Endothelial cell of umbilical vein (primary cell): ENCODE results near the gene TAF10. TPM values are rescaled to one million over a fixed set of nuclear protein-coding genes. Genes with fewer than 3 reads are reported as not detected.

Experiments
- BruUV-seq: library from RNA; stranded (reverse); fragments of 400-500 nt; replicated peaks from 2 replicates; lab custom pipeline; 2021; lab: Mats Ljungman, UMichigan
- CTCF ChIA-PET: fragments of 300-600, 350-600 bp; sonication (Branson Sonifier 250); formaldehyde crosslinking; loops from one replicate; lab custom pipeline; 2021; ENCODE audit warnings: antibody characterized with exemption, inconsistent platforms; lab: Charles Lee
- POLR2A ChIA-PET: fragments of 300-600, 350-600 bp; sonication (Branson Sonifier 250); formaldehyde crosslinking; loops from one replicate; lab custom pipeline; 2021; ENCODE audit warnings: antibody characterized with exemption, inconsistent platforms; lab: Charles Lee
- DNase-seq: peaks from one replicate; pipeline ENCODE4 v3.0.0-alpha.2; 2011; ENCODE audit warnings: low read depth, low spot score
- FAIRE-seq: peaks from 2 replicates; lab custom pipeline; 2011; peaks lifted over from hg19 to GRCh38; lab: Jason Lieb, UNC
- H2AFZ ChIP-seq: 2 replicates; pipeline ENCODE4 v1.6.0; 2012; ENCODE audit warnings: low read depth, low read length, control low read depth, inconsistent platforms
- H3K27ac ChIP-seq: 2 replicates; pipeline ENCODE4 v1.5.1; 2011; ENCODE audit warnings: low read depth, mild to moderate bottlenecking, control low read depth, low read length, moderate library complexity; ENCODE audit not compliant: insufficient read depth
- H3K27me3 ChIP-seq, 2 experiments: 2 replicates each; pipeline versions ENCODE4 v1.6.0 to v1.6.1; 2011; ENCODE audit warnings: low read length in 2 of 2, mixed read lengths in 1 of 2; ENCODE audit not compliant: control insufficient read depth in 2 of 2, insufficient read depth in 2 of 2
- H3K36me3 ChIP-seq, 2 experiments: 2 replicates in 1 of 2; 3 replicates in 1 of 2; pipeline ENCODE4 v1.5.1; 2011; ENCODE audit warnings: low read length in 2 of 2, mild to moderate bottlenecking in 1 of 2, moderate library complexity in 1 of 2; ENCODE audit not compliant: control insufficient read depth in 2 of 2, insufficient read depth in 2 of 2; ENCODE audit errors: extremely low read depth in 1 of 2
- H3K4me1 ChIP-seq: 3 replicates; pipeline ENCODE4 v1.5.1; 2011; ENCODE audit warnings: mild to moderate bottlenecking, low read length; ENCODE audit not compliant: control insufficient read depth, insufficient read depth; ENCODE audit errors: extremely low read depth
- H3K4me2 ChIP-seq: 2 replicates; pipeline ENCODE4 v1.6.1; 2011; ENCODE audit warnings: low read length, control low read depth, mixed read lengths; ENCODE audit not compliant: insufficient read depth
- H3K4me3 ChIP-seq, 3 experiments: fragments of 200-600 bp in 1 of 3; sonication (generic), shearing (Covaris generic) in 1 of 3; replicated peaks in 1 of 3; 2 replicates each; pipeline ENCODE4 v1.5.1; 2011 to 2016; ENCODE audit warnings: control low read depth in 3 of 3, low read length in 3 of 3, mild to moderate bottlenecking in 2 of 3, inconsistent platforms in 1 of 3, low read depth in 1 of 3, moderate library complexity in 1 of 3; ENCODE audit not compliant: insufficient read depth in 1 of 3
- H3K79me2 ChIP-seq: 2 replicates; pipeline ENCODE4 v1.6.0; 2012; ENCODE audit warnings: low read length, inconsistent platforms; ENCODE audit not compliant: control insufficient read depth, insufficient read depth
- H3K9ac ChIP-seq: replicated peaks from 2 replicates; pipeline ENCODE3; 2011; ENCODE audit warnings: low read length, control low read depth; ENCODE audit not compliant: insufficient read depth; ENCODE audit errors: extremely low read depth
- H3K9me1 ChIP-seq: replicated peaks from 3 replicates; pipeline ENCODE4 v1.6.0; 2011; ENCODE audit warnings: mild to moderate bottlenecking, low read length; ENCODE audit not compliant: control insufficient read depth, insufficient read depth; ENCODE audit errors: extremely low read depth
- H3K9me3 ChIP-seq: replicated peaks from 2 replicates; pipeline ENCODE4 v1.5.1; 2012; ENCODE audit warnings: low read length, inconsistent platforms; ENCODE audit not compliant: control insufficient read depth, insufficient read depth
- H4K20me1 ChIP-seq: replicated peaks from 2 replicates; pipeline ENCODE3; 2011; ENCODE audit warnings: mild to moderate bottlenecking, low read length; ENCODE audit not compliant: control insufficient read depth, insufficient read depth; ENCODE audit errors: extremely low read depth
- CTCF ChIP-seq, 2 donors: IDR thresholded peaks; 1 replicate in 1 of 2; 2 replicates in 1 of 2; pipeline ENCODE4 v1.5.1; 2011; ENCODE audit warnings: low read length in 2 of 2, mild to moderate bottlenecking in 2 of 2, moderate library complexity in 2 of 2, control low read depth in 1 of 2, inconsistent platforms in 1 of 2, low read depth in 1 of 2; ENCODE audit not compliant: insufficient read depth in 1 of 2; ENCODE audit errors: extremely low read depth in 1 of 2
- EZH2 ChIP-seq: IDR thresholded peaks from 2 replicates; pipeline ENCODE4 v1.6.1; 2012; ENCODE audit warnings: borderline replicate concordance, low read depth, mild to moderate bottlenecking, moderate library complexity, low read length, inconsistent platforms; ENCODE audit not compliant: severe bottlenecking
- JUN ChIP-seq: IDR thresholded peaks from 2 replicates; pipeline ENCODE4 v1.6.1; 2011; ENCODE audit warnings: borderline replicate concordance, low read depth; ENCODE audit not compliant: insufficient read length, insufficient read depth
- MYC ChIP-seq: IDR thresholded peaks from one replicate; pipeline ENCODE4 v1.6.1; 2011; ENCODE audit warnings: mild to moderate bottlenecking, low read depth, low read length
- POLR2AphosphoS5 ChIP-seq: IDR thresholded peaks from 2 replicates; pipeline ENCODE4 v1.6.1; 2012; ENCODE audit warnings: low read depth, mild to moderate bottlenecking, control low read depth, low read length, moderate library complexity; ENCODE audit not compliant: insufficient read depth
- dilution Hi-C: fragments of 300-500 bp; cut with MboI; formaldehyde crosslinking; loops from one replicate; pipeline ENCODE4 v1.15.0; 2019; ENCODE audit warnings: low sequenced_read_pairs; ENCODE audit not compliant: extremely low pct_ligation_motif_present
- intact Hi-C: fragments of 100-400 bp; cut with micrococcal nuclease; formaldehyde crosslinking; loops from one replicate; pipeline ENCODE4 v1.10.0; 2022
- polyA plus RNA-seq, 4 experiments: library from polyadenylated mRNA; depleted of rRNA in 3 of 4; stranded (reverse) in 3 of 4; unstranded in 1 of 4; fragments of >200 nt; gene quantifications; 2 replicates each; pipeline versions ENCODE4 v1.2.1 to v1.2.3, GENCODE V29; 2011 to 2012; ENCODE audit warnings: missing spikeins in 1 of 4
- total RNA-seq: library from RNA; stranded (reverse); gene quantifications from 2 replicates; pipeline ENCODE4 v1.2.3, GENCODE V29; 2021

Gene TAF10
- total and polyA plus RNA-seq, 2 donors (not counting 3 experiments of a cell fraction or from before 2014, with no cell fraction given), result 86.2 to 149 TPM

- Histone ChIP-seq H2AFZ (no peak overlapping the region), H3K4me3 (no peak overlapping the region), H3K79me2 (no peaks in the 10 kb centered on the region), H3K9me1 (no peaks in the 10 kb centered on the region), H3K27ac (no peak overlapping the region), H3K9ac (no peak overlapping the region), H3K4me2 (no peak overlapping the region), H4K20me1 (no peaks in the 10 kb centered on the region), H3K27me3 (no peaks in the 10 kb centered on the region), H3K4me1 (no peaks in the 10 kb centered on the region), H3K36me3 (peaks cover 5 to 81% of the 10 kb centered on the region in 2 experiments), H3K9me3 (no peaks in the 10 kb centered on the region)
- TF ChIP-seq POLR2AphosphoS5 (no peak), CTCF (IDR thresholded peaks at IDR 0.05; ENCODE audit: extremely low read depth in 1 of 2, insufficient read depth in 1 of 2, low read depth in 1 of 2, low read length in 2 of 2) (no peak), MYC (no peak), EZH2 (no peak), JUN (no peak)
- dilution Hi-C loops, result no loop called here
- BruUV-seq, result no TSS peak
- DNase-seq, result no peak
- POLR2A ChIA-PET, result no interaction called here
- intact Hi-C loops, result no loop called here
- CTCF ChIA-PET, result no interaction called here
- no peak for FAIRE-seq
These were observed 16.5 kb upstream of the TAF10 start for GRCh38 chr11:6628526-6628925.

- ChIA-PET CTCF (interaction anchor here (0.8 to 1.3 kb wide), 5 partner anchors 11 to 97 kb away, joined by 3 to 4 read pairs (median 3); partner anchors contain the start of gene MRPL17), POLR2A (no interaction called here)
- Histone ChIP-seq H3K79me2 (no peaks in the 10 kb centered on the region), H3K4me3 (no peak overlapping the region), H3K4me2 (no peak overlapping the region), H3K9me1 (no peaks in the 10 kb centered on the region), H3K27ac (no peak overlapping the region), H3K36me3 (peaks cover 5 to 78% of the 10 kb centered on the region in 2 experiments), H4K20me1 (no peaks in the 10 kb centered on the region), H3K9me3 (no peaks in the 10 kb centered on the region), H3K9ac (no peak overlapping the region), H3K27me3 (no peaks in the 10 kb centered on the region), H3K4me1 (no peaks in the 10 kb centered on the region), H2AFZ (no peak overlapping the region)
- dilution Hi-C loops, result no loop called here
- FAIRE-seq (no peak), DNase-seq (no peak)
- no peak for TF ChIP-seq MYC
- no peak for TF ChIP-seq EZH2
- BruUV-seq, result no TSS peak
- intact Hi-C loops, result no loop called here
These were observed 15.8 kb upstream of the TAF10 start for GRCh38 chr11:6627762-6628241.
